Epithelial cell of esophagus (primary cell): ENCODE results near the gene HSPB6.
A peak's percentile ranks its signal among the peaks of the same experiment; 100 is the strongest.

Source experiments
- DNase-seq: peaks from one replicate; pipeline ENCODE4 v3.0.0; 2010; ENCODE audit warnings: low read depth
- H3K4me3 ChIP-seq: 2 replicates; pipeline ENCODE4 v1.5.1; 2011; ENCODE audit warnings: mild to moderate bottlenecking, low read length, control low read depth
- CTCF ChIP-seq: IDR thresholded peaks from 2 replicates; pipeline ENCODE4 v1.5.1; 2011; ENCODE audit warnings: low read depth, mild to moderate bottlenecking, low read length, control low read depth, inconsistent platforms; ENCODE audit not compliant: insufficient read depth; ENCODE audit errors: missing control alignments

The HSPB6 gene

GRCh38 chr19:35753634-35754369 is 3.0 kb downstream of the HSPB6 start:
- TF ChIP-seq CTCF = no peak
- DNase-seq = no peak
- no peak overlapping the region for H3K4me3 ChIP-seq

GRCh38 chr19:35752746-35753350 is 4.0 kb downstream of the HSPB6 start:
- H3K4me3 ChIP-seq = no peak overlapping the region
- DNase-seq = no peak
- TF ChIP-seq CTCF = no peak

GRCh38 chr19:35751839-35752745 is 4.7 kb downstream of the HSPB6 start:
- TF ChIP-seq CTCF = no peak
- H3K4me3 ChIP-seq = no peak overlapping the region
- DNase-seq = no peak

GRCh38 chr19:35750167-35750566 is 6.7 kb downstream of the HSPB6 start:
- DNase-seq = peak; percentile 22
- H3K4me3 ChIP-seq = no peak overlapping the region
- TF ChIP-seq CTCF = no peak

GRCh38 chr19:35748106-35749020 is 8.5 kb downstream of the HSPB6 start, which contains the start of gene LIN37:
LIN37 (plus strand) TSS chr19:35748576; CDS start chr19:35748725, 149 bp downstream.
- H3K4me3 ChIP-seq = peak within 1 kb of the TSS; percentile 99
- no peak for TF ChIP-seq CTCF
- DNase-seq = peak; percentile 99

- H3K4me3 ChIP-seq = peak overlapping the region; percentile 92
- TF ChIP-seq CTCF = no peak
- no peak for DNase-seq
Measured at GRCh38 chr19:35746531-35746930, 10.3 kb downstream of the HSPB6 start.
